Thyroid gland (tissue), 4 donors: ENCODE data around the gene FAM135A.

Experiments used
- POLR2A ChIP-seq, 2 donors: fragments of 450-650 bp; IDR thresholded peaks; one replicate each; pipeline ENCODE4 v1.6.1; 2017; ENCODE audit warnings: antibody characterized with exemption in 2 of 2, mild to moderate bottlenecking in 2 of 2, moderate library complexity in 1 of 2
- TF ChIP-seq, protein P1 (sequence below), 6 experiments: fragments of 200-600 bp in 3 of 6; fragments of 450-650 bp in 3 of 6; sonication (generic) in 3 of 6; IDR thresholded peaks; one replicate each; pipeline ENCODE4 v1.5.1; 2016 to 2019; ENCODE audit warnings: antibody characterized with exemption in 6 of 6, mild to moderate bottlenecking in 2 of 6, inconsistent platforms in 1 of 6, moderate library complexity in 1 of 6

- TF ChIP-seq, protein P1, sequence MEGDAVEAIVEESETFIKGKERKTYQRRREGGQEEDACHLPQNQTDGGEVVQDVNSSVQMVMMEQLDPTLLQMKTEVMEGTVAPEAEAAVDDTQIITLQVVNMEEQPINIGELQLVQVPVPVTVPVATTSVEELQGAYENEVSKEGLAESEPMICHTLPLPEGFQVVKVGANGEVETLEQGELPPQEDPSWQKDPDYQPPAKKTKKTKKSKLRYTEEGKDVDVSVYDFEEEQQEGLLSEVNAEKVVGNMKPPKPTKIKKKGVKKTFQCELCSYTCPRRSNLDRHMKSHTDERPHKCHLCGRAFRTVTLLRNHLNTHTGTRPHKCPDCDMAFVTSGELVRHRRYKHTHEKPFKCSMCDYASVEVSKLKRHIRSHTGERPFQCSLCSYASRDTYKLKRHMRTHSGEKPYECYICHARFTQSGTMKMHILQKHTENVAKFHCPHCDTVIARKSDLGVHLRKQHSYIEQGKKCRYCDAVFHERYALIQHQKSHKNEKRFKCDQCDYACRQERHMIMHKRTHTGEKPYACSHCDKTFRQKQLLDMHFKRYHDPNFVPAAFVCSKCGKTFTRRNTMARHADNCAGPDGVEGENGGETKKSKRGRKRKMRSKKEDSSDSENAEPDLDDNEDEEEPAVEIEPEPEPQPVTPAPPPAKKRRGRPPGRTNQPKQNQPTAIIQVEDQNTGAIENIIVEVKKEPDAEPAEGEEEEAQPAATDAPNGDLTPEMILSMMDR (IDR thresholded peaks at IDR 0.05) = no peak
- no peak for TF ChIP-seq POLR2A (IDR thresholded peaks at IDR 0.05)
Observed at GRCh38 chr6:70415247-70415646, 1.9 kb downstream of the FAM135A start.
